CD4-positive, alpha-beta T cell treated with Interleukin-15 for 4 hours (primary cell): ENCODE data around the gene ETF1.
"Not testable (repeated sequence)": the region's sequence is repeated elsewhere in the genome, so short reads cannot be mapped to it uniquely, and the experiment has no call there.

Experiments used
- DNase-seq: peaks from one replicate; pipeline ENCODE4 v3.0.0-alpha.2; 2020; ENCODE audit warnings: low spot score

Gene ETF1

DNA sequence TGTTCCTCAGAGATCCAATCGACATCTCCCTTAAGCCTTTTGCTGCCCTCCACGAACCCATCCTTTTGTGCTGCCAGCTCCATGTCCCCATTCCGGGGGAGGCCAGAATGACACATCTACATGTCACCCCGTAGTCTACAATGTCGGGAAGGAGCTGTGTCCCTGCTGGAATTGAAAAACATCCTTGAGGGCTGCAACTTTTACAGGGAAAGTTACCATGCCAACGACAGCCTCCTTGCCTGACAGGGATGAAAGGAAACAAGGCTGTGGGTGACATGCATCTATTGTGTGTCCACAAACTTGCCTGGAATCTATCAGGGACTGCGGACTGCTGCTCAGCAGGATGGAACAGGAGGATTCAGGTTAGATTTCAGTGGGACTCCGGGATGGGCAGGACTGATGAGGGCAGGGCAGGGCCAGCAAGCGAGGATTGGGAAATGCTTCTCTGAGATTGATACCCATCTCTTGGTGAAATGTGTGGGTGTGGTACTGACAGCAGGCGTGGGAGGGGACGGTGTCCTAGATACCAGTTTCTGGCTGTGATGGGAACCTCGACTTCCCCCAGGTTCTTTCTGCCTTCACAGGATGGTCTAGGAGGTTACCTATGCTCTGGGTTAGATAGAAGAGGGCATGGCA is 52.3 kb downstream of the ETF1 start:
- DNase-seq, result no peak

DNA sequence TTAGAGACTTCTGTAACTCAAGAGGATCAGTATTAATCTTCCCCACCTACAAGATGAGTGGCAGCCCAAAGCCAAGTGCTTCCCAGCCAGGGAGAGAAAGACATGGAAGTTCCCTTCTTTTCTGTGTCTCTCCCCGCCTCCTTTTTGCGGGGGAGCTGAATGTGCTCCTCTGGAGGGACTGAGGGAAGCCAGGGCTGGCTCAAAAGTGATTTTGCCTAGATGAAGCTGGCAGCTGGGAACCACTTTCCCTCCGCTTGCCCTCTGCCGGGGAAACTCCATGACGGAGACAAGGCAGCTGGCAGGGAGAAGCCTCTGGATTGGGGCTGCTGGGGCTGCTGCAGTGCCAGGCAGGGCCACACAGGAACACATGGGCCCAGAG is 53.4 kb downstream of the ETF1 start:
- DNase-seq, result no peak

DNA sequence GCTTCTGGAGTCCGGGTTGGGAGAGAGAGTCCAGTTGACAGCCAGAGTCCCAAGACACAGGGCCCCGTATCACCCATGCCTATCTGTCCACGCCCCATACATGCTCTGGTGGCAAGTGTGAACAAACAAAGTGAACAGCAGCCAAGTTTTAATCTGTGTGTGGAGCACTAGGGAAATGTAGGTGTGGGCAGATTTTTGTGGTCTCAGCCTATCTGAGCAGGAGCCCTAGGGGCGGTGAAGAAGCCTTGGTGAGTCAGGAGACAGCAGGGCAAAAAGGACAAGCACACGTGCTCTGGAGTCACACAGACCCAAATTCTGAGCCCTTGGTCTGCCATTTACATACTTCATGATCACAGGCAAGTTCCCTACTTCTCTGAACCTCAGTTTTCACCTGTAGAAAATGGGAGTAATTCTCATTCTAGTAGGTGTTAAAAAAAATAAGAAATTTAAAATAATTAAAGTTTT is 54.5 kb downstream of the ETF1 start:
- no peak for DNase-seq

DNA sequence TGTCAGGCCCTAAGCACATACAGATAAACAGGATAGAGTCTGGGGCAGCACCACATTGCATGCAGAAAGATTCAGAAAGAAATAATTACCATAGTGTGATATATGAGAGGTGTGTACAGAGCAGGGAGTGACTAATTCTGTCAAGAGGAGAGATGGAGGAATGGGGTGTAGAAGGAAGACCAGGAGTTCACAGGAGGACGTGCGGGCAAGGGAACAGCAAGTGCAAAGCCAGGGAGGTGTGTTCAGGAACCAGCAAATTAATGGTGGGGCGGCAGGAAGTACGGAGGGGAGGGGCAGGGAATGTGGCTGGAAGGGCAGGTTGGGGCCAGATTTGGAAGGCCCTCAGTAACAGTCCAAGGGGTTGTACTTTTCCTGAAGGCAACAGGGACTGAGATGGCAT is 60.4 kb downstream of the ETF1 start:
- DNase-seq, result no peak

DNA sequence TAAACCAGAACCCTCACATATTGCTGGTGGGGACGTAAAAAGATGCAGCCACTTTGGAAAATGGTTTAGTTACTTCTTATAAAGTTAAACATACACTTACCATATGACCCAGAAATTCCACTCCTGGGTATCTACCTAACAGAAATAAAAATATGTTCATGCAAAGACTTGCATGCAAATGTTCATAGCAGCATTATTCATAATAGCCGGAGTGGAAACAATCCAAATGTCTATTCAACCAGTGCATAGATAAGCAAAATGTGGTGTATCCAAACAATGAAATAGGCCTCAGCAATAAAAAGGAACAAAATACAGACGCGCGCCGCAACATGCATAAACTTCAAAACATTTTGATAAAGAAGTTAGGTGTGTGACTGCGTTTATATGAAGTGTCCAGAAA is 66.1 kb downstream of the ETF1 start:
- DNase-seq, result no peak

DNA sequence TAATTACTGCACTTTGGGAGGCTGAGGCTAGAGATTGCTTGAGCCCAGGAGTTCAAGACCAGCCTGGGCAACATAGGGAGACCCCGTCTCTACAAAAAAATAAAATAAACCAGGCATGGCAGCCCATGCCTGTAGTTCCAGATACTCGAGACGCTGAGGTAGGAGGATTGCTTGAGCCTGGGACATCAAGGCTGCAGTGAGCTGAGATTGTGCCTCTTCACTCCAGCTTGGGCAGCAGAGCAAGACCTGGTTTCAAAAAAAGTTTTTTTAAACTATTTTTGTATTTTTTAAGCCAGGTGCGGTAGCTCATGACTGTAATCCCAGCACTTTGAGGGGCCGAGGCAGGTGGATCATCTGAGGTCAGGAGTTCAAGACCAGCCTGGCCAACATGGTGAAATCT is 69.9 kb downstream of the ETF1 start:
- not testable (repeated sequence) for DNase-seq

DNA sequence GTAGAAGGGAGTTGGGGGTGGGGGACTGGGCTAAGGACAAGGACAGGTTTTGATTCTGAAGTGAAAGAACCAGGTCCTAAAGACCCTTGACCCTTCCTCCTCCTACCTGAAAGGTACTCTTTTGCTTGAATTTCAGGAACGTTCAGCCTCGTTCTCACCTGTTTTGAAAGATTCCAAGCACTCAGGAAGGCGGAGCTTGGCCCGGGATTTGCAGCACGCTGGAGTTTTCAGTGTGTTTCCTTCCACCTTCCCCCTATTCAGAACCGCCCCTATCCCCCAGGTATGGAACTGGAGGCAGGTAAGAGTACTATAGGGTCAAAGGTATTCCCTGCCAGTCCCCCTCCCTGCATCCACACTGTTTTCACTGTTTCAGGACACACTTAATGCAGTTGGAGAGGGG is 70.7 kb downstream of the ETF1 start:
- no peak for DNase-seq

DNA sequence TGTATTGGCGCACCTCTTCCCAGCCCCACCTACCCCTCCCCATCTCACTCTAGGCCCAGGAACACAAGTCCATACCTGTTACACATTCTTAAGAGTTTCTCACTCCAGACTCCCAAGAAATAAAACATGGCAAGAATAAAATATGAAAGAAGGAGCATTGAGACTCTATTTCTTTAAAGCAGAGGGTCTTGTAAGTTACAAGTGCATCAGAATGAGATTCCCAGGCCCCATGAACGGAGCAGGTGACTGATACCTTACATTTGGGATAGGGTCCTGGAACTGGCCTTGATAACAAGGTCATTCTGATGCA is 72.0 kb downstream of the ETF1 start:
- no peak for DNase-seq

DNA sequence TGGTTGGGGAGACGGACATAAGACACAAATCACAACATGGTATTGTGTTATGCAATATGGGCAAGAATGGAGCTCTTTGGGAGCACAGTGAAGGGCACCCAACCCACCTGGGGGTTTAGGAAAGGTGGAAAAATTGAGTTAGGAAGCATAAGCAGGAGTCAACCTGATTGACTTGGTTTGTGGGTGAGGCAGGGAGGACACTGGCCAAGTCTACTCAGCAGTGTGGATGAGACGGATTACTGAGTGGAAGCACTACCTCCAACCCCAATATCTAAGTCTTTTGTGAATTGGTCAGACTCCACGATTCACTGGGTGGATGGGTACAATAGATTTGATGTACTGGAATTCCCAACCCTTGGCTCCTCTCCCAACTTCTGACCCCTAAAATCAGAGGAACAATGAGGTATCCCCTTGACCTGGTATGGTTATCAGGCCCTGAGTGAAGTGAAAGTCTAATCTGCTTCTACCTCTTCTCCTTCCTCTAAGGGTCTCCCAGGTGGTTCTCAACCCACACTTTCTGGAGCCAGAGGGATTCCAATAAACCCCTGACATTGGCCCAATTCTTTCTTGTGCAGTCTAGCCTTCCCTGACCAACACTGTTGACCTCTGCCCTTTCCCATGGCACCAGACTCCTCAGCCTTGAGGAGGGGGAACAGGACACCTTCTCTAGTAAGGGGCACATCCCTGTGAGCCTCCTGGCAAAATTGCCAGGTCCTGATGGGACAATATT is 72.5 kb downstream of the ETF1 start:
- DNase-seq, result no peak

DNA sequence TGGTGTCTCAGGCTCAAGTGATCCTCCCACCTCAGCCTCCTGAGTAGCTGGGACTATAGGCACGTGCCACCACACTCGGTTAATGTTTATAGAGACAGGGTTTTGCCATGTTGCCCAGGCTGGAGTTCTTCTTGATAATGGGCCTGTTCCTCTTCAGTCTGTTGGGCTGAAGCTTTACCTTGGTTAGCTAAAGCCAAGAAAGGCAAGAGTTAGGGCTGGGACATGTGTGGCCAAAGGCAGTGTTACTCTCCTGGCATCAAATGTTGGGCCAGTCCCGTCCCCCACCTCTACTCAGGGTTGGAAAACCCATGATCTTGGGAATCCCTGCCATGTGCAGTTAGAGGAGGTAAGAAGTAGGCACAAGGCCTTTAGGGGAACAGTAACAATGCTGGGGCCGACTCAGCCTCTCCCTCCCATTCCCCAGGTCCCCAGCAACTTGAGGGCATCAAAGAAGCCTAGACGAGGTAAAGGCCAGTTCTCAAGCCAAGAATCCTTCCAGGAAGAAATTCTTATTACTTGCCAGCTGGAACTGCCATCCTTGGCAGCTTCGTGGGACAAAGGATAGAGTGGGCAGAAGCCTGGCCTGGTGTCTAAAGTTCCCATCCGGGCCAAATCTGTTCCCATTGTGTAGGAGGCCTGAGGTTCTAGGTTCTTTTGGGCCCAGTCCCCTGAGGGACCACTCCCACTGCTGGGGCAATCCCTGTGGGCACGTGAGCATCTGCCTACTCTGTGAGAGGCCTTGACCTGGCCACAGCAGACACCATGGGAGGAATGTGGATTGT is 73.3 kb downstream of the ETF1 start:
- DNase-seq, result no peak

DNA sequence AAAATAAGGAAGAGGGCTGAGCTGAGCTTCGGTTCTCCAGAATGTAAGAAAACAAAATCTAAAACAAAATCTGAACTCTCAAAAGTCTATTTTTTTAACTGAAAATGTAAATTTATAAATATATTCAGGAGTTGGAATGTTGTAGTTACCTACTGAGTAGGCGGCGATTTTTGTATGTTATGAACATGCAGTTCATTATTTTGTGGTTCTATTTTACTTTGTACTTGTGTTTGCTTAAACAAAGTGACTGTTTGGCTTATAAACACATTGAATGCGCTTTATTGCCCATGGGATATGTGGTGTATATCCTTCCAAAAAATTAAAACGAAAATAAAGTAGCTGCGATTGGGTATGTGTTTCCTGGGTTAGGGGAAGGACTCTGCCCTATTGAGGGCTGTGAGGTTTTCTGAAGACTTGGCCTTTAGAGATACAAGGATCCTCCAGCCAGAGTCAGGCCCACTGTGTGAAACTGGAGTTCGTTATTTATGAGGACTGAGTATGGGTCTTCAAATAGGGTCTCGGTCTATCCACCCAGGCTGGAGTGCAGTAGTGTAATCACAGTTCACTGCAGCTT is 74.0 kb downstream of the ETF1 start:
- no peak for DNase-seq

DNA sequence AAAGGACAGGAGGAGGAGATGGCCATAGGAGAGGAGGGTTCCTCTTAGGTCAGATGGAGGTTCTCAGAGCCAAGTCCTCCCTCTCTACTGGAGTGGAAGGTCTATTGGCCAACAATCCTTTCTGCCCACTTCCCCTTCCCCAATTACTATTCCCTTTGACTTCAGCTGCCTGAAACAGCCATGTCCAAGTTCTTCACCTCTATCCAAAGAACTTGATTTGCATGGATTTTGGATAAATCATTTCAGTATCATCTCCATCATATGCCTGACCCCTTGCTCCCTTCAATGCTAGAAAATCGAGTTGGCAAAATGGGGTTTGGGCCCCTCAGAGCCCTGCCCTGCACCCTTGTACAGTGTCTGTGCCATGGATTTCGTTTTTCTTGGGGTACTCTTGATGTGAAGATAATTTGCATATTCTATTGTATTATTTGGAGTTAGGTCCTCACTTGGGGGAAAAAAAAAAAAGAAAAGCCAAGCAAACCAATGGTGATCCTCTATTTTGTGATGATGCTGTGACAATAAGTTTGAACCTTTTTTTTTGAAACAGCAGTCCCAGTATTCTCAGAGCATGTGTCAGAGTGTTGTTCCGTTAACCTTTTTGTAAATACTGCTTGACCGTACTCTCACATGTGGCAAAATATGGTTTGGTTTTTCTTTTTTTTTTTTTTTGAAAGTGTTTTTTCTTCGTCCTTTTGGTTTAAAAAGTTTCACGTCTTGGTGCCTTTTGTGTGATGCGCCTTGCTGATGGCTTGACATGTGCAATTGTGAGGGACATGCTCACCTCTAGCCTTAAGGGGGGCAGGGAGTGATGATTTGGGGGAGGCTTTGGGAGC is 74.7 kb downstream of the ETF1 start:
- no peak for DNase-seq

DNA sequence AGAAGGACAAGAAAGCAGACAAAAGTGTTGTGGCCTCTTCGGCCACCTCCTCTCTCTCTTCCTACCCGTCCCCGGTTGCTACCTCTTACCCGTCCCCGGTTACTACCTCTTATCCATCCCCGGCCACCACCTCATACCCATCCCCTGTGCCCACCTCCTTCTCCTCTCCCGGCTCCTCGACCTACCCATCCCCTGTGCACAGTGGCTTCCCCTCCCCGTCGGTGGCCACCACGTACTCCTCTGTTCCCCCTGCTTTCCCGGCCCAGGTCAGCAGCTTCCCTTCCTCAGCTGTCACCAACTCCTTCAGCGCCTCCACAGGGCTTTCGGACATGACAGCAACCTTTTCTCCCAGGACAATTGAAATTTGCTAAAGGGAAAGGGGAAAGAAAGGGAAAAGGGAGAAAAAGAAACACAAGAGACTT is 75.3 kb downstream of the ETF1 start:
- no peak for DNase-seq

DNA sequence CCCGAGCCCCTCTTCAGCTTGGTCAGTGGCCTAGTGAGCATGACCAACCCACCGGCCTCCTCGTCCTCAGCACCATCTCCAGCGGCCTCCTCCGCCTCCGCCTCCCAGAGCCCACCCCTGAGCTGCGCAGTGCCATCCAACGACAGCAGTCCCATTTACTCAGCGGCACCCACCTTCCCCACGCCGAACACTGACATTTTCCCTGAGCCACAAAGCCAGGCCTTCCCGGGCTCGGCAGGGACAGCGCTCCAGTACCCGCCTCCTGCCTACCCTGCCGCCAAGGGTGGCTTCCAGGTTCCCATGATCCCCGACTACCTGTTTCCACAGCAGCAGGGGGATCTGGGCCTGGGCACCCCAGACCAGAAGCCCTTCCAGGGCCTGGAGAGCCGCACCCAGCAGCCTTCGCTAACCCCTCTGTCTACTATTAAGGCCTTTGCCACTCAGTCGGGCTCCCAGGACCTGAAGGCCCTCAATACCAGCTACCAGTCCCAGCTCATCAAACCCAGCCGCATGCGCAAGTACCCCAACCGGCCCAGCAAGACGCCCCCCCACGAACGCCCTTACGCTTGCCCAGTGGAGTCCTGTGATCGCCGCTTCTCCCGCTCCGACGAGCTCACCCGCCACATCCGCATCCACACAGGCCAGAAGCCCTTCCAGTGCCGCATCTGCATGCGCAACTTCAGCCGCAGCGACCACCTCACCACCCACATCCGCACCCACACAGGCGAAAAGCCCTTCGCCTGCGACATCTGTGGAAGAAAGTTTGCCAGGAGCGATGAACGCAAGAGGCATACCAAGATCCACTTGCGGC is 75.9 kb downstream of the ETF1 start:
- DNase-seq, result no peak

DNA sequence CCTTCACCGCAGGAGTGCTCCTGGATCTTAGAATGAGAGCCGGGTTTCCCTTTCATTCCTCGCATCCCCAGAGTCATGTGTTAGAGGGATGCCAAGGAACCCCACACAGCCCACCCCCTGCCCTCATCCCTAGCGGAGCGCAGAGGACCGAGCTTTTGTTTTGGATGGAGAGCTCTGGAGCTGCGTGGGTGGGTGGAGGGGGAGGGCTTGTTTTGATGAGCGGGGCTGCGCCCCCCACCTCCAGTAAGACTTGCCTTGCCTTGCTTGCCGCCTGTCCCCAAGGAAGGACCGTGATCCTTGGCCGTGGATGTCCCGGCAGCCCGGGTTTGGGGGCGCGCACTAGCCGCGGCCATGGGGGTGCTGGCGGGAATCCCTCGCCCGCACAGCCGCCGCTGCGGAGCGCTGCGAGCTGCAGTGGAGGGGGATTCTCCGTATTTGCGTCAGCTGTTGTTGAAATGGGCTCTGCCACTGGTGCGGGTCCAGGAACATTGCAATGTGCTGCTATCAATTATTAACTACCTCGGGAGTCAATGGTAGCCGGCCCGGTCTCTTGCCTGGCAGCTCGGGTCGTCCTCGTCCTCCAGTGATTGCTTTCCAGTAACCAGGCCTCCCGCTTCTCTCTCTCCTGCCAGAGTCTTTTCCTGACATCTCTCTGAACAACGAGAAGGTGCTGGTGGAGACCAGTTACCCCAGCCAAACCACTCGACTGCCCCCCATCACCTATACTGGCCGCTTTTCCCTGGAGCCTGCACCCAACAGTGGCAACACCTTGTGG is 76.7 kb downstream of the ETF1 start:
- DNase-seq, result no peak

DNA sequence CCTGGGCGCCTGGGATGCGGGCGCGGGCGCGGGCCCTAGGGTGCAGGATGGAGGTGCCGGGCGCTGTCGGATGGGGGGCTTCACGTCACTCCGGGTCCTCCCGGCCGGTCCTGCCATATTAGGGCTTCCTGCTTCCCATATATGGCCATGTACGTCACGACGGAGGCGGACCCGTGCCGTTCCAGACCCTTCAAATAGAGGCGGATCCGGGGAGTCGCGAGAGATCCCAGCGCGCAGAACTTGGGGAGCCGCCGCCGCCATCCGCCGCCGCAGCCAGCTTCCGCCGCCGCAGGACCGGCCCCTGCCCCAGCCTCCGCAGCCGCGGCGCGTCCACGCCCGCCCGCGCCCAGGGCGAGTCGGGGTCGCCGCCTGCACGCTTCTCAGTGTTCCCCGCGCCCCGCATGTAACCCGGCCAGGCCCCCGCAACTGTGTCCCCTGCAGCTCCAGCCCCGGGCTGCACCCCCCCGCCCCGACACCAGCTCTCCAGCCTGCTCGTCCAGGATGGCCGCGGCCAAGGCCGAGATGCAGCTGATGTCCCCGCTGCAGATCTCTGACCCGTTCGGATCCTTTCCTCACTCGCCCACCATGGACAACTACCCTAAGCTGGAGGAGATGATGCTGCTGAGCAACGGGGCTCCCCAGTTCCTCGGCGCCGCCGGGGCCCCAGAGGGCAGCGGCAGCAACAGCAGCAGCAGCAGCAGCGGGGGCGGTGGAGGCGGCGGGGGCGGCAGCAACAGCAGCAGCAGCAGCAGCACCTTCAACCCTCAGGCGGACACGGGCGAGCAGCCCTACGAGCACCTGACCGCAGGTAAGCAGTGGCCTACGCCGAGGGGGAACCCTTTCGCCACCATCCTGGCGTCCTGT is 77.5 kb downstream of the ETF1 start, which contains the start of gene EGR1:
Gene EGR1 (plus strand): TSS at position 219 of the 864 bp plus-strand sequence. CDS start 283 bp downstream, at position 502.
- DNase-seq, result peak; percentile 95

DNA sequence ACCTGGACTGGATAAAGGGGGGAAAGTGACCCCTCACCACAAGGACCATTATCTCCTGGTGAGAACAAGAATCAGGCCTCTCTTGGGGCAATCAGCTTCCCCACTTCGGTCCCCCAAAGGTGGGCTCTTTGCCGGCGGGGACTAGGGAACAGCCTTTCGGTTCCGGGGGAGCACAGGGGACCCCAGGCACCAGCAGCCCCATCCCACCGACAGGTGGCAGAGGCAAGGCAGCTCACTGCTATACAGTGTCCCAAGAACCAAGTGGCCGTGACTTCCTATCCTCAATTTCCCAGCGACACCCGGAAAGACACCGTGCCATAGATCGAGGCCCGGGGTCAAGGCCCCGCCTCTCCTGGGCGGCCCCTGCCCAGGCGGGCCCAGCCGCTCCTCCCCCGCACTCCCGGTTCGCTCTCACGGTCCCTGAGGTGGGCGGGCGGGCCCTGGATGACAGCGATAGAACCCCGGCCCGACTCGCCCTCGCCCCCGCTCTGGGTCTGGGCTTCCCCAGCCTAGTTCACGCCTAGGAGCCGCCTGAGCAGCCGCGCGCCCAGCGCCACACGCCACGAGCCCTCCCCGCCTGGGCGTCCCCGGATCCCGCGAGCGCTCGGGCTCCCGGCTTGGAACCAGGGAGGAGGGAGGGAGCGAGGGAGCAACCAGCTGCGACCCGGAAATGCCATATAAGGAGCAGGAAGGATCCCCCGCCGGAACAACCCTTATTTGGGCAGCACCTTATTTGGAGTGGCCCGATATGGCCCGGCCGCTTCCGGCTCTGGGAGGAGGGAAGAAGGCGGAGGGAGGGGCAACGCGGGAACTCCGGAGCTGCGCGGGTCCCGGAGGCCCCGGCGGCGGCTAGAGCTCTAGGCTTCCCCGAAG is 78.4 kb downstream of the ETF1 start:
- DNase-seq, result peak; percentile 97

DNA sequence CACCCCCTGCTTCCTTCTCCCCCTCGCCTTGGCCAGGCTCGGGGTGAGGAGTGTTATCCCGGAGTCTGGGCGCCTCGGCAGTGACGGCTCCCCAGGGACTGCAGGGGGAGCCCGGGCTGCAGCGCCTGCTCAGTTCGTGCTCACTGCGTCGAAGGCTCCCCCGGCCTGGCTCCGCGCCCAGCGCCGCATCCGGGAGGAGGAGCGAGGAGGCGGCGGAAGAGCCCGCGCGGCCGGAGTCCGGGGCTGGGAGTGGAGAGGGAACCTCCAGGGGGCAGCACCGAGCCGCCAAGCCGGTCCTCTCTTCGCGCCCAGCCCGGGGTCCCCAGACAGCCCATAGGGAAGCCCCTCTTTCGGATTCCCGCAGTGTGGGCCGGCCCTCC is 79.0 kb downstream of the ETF1 start:
- DNase-seq, result peak; percentile 93
